NCI-H128 (cell line): ENCODE measurements around the gene COL1A1.

Experiments
- DNase-seq: peaks from one replicate; lab custom pipeline; 2025; ENCODE audit not compliant: unreplicated experiment; lab: John Stamatoyannopoulos, UW

Gene COL1A1

GRCh38 chr17:50200457-50201275 lies 765 bp downstream of the COL1A1 start:
- DNase-seq = peak; percentile 32

GRCh38 chr17:50199803-50200456 lies 1.5 kb downstream of the COL1A1 start:
- DNase-seq = peak; percentile 31

- DNase-seq = no peak
Observed at GRCh38 chr17:50199211-50199802, 2.1 kb downstream of the COL1A1 start.

GRCh38 chr17:50198026-50198669 lies 3.3 kb downstream of the COL1A1 start:
- no peak for DNase-seq

GRCh38 chr17:50196826-50197225 lies 4.6 kb downstream of the COL1A1 start:
- no peak for DNase-seq

GRCh38 chr17:50196036-50196435 lies 5.4 kb downstream of the COL1A1 start:
- no peak for DNase-seq

- no peak for DNase-seq
Observed at GRCh38 chr17:50194934-50195865, 6.2 kb downstream of the COL1A1 start.

GRCh38 chr17:50194140-50194933 lies 7.1 kb downstream of the COL1A1 start:
- no peak for DNase-seq

GRCh38 chr17:50192618-50193291 lies 8.7 kb downstream of the COL1A1 start:
- no peak for DNase-seq

GRCh38 chr17:50192144-50192617 lies 9.2 kb downstream of the COL1A1 start:
- no peak for DNase-seq

- no peak for DNase-seq
Observed at GRCh38 chr17:50191359-50192143, 9.9 kb downstream of the COL1A1 start.

- DNase-seq = no peak
Observed at GRCh38 chr17:50190603-50191358, 10.7 kb downstream of the COL1A1 start.

GRCh38 chr17:50190293-50190602 lies 11.2 kb downstream of the COL1A1 start:
- no peak for DNase-seq

- DNase-seq = no peak
Observed at GRCh38 chr17:50189550-50190292, 11.7 kb downstream of the COL1A1 start.

GRCh38 chr17:50188921-50189549 lies 12.4 kb downstream of the COL1A1 start:
- DNase-seq = no peak

- DNase-seq = no peak
Observed at GRCh38 chr17:50188531-50188920, 12.9 kb downstream of the COL1A1 start.
